Parathyroid adenoma (tissue), 2 donors: ENCODE measurements around the gene GAPDH.
"Not testable (repeated sequence)": the region's sequence is repeated elsewhere in the genome, so short reads cannot be mapped to it uniquely, and the experiment has no call there.

Experiments used
- H2AFZ ChIP-seq: fragments of 300-600 bp; sonication (generic); one replicate; pipeline ENCODE4 v1.7.0; 2017; ENCODE audit warnings: antibody characterized with exemption, mild to moderate bottlenecking
- H3K27ac ChIP-seq: fragments of 300-600 bp; sonication (generic); one replicate; pipeline ENCODE4 v1.7.0; 2017
- H3K27me3 ChIP-seq: fragments of 300-600 bp; sonication (generic); one replicate; pipeline ENCODE4 v1.7.0; 2017; ENCODE audit warnings: low read length; ENCODE audit not compliant: control insufficient read depth, insufficient read depth
- H3K36me3 ChIP-seq: fragments of 300-600 bp; sonication (generic); one replicate; pipeline ENCODE4 v1.7.0; 2017; ENCODE audit warnings: low read length; ENCODE audit not compliant: control insufficient read depth, insufficient read depth
- H3K4me1 ChIP-seq: fragments of 300-600 bp; sonication (generic); one replicate; pipeline ENCODE4 v1.7.0; 2017; ENCODE audit warnings: control low read depth
- H3K4me2 ChIP-seq: fragments of 300-600 bp; sonication (generic); one replicate; pipeline ENCODE4 v1.7.0; 2017; ENCODE audit warnings: low read length
- H3K4me3 ChIP-seq: fragments of 300-600 bp; sonication (generic); one replicate; pipeline ENCODE4 v1.7.0; 2017; ENCODE audit warnings: low read depth, low read length
- H3K79me2 ChIP-seq: fragments of 300-600 bp; sonication (generic); one replicate; pipeline ENCODE4 v1.7.0; 2017; ENCODE audit warnings: control low read depth
- H3K9ac ChIP-seq: fragments of 300-600 bp; sonication (generic); one replicate; pipeline ENCODE4 v1.7.0; 2017; ENCODE audit warnings: mild to moderate bottlenecking
- H3K9me3 ChIP-seq: fragments of 300-600 bp; sonication (generic); one replicate; pipeline ENCODE4 v1.7.0; 2017; ENCODE audit warnings: low read length; ENCODE audit not compliant: control insufficient read depth
- TF ChIP-seq, protein P1 (sequence below): fragments of 300-600 bp; sonication (generic); IDR thresholded peaks from one replicate; pipeline ENCODE4 v1.7.0; 2017; ENCODE audit warnings: antibody characterized with exemption, mild to moderate bottlenecking
- donor health status: primary hyperparathyroidism.

GAPDH gene

DNA sequence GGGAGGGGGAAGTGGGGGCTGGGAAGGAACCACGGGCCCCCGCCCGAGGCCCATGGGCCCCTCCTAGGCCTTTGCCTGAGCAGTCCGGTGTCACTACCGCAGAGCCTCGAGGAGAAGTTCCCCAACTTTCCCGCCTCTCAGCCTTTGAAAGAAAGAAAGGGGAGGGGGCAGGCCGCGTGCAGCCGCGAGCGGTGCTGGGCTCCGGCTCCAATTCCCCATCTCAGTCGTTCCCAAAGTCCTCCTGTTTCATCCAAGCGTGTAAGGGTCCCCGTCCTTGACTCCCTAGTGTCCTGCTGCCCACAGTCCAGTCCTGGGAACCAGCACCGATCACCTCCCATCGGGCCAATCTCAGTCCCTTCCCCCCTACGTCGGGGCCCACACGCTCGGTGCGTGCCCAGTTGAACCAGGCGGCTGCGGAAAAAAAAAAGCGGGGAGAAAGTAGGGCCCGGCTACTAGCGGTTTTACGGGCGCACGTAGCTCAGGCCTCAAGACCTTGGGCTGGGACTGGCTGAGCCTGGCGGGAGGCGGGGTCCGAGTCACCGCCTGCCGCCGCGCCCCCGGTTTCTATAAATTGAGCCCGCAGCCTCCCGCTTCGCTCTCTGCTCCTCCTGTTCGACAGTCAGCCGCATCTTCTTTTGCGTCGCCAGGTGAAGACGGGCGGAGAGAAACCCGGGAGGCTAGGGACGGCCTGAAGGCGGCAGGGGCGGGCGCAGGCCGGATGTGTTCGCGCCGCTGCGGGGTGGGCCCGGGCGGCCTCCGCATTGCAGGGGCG is at the start of gene GAPDH:
Gene GAPDH, plus strand, starts transcription at position 595 of the 772 bp plus-strand sequence. CDS start 316 bp downstream, outside the sequence.
- TF ChIP-seq, protein P1, sequence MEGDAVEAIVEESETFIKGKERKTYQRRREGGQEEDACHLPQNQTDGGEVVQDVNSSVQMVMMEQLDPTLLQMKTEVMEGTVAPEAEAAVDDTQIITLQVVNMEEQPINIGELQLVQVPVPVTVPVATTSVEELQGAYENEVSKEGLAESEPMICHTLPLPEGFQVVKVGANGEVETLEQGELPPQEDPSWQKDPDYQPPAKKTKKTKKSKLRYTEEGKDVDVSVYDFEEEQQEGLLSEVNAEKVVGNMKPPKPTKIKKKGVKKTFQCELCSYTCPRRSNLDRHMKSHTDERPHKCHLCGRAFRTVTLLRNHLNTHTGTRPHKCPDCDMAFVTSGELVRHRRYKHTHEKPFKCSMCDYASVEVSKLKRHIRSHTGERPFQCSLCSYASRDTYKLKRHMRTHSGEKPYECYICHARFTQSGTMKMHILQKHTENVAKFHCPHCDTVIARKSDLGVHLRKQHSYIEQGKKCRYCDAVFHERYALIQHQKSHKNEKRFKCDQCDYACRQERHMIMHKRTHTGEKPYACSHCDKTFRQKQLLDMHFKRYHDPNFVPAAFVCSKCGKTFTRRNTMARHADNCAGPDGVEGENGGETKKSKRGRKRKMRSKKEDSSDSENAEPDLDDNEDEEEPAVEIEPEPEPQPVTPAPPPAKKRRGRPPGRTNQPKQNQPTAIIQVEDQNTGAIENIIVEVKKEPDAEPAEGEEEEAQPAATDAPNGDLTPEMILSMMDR, result peak; percentile 19
- H3K36me3 ChIP-seq, result no peaks in the 10 kb centered on the region

DNA sequence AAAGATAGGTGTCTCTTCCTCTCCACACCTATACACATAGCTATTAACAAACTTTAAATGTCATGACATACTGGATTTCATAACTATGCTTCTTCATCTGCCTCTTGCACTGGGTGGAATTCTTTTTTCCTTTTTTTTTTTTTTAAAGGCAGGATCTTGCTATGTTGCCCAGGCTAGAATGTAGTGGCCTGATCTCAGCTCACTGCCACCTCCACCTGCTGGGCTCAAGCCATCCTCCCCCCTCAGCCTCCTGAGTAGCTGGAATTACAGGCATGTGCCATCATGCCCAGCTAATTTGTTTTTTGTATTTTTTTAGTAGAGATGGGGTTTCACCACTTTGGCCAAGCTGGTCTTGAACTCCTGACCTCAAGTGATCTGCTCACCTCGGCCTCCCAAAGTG is 46.1 kb upstream of the GAPDH start:
- no peaks in the 10 kb centered on the region for H3K79me2 ChIP-seq
- no peak overlapping the region for H2AFZ ChIP-seq
- no peak overlapping the region for H3K4me2 ChIP-seq
- no peaks in the 10 kb centered on the region for H3K27me3 ChIP-seq
- H3K4me3 ChIP-seq, result no peak overlapping the region
- TF ChIP-seq, protein P1, result no peak
- H3K36me3 ChIP-seq, result no peaks in the 10 kb centered on the region
- H3K9me3 ChIP-seq, result no peaks in the 10 kb centered on the region
- no peaks in the 10 kb centered on the region for H3K4me1 ChIP-seq
- no peak overlapping the region for H3K9ac ChIP-seq
- no peak overlapping the region for H3K27ac ChIP-seq

More for the DNA sequence above, at the start of gene GAPDH:
- H3K27me3 ChIP-seq, result no peaks in the 10 kb centered on the region
- H3K4me2 ChIP-seq, result peak within 1 kb of the TSS; percentile 99
- peak within 1 kb of the TSS; percentile 96 for H3K4me3 ChIP-seq
- H3K9me3 ChIP-seq, result no peaks in the 10 kb centered on the region
- peaks cover 7% of the 10 kb centered on the region for H3K79me2 ChIP-seq
- H2AFZ ChIP-seq, result peak within 1 kb of the TSS; percentile 78
- peaks cover 20% of the 10 kb centered on the region for H3K4me1 ChIP-seq
- peak within 1 kb of the TSS; percentile 59 for H3K9ac ChIP-seq
- H3K27ac ChIP-seq, result peak within 1 kb of the TSS; percentile 93

DNA sequence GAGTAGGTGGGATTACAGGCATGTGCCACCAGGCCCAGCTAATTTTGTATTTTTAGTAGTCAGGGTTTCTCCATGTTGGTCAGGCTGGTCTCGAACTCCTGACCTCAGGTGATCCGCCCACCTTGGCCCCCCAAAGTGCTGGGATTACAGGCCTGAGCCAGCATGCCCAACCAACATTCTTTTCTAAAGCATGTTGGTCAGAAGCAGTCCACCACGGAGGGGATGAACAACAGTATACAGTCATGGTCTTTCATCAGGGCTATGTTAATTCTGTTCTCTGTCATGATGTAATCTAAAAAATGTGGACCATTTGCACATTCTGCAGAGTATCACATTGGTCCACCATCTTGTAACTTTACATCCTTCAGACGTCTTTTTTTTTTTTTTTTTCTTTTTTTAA is 44.9 kb upstream of the GAPDH start:
- Histone ChIP-seq H3K4me3 (no peak overlapping the region), H3K4me1 (peaks cover 4% of the 10 kb centered on the region), H2AFZ (no peak overlapping the region), H3K79me2 (peaks cover under 1% of the 10 kb centered on the region), H3K9ac (no peak overlapping the region), H3K4me2 (no peak overlapping the region), H3K36me3 (no peaks in the 10 kb centered on the region), H3K27ac (no peak overlapping the region), H3K9me3 (no peaks in the 10 kb centered on the region), H3K27me3 (no peaks in the 10 kb centered on the region)
- TF ChIP-seq, protein P1, result no peak

DNA sequence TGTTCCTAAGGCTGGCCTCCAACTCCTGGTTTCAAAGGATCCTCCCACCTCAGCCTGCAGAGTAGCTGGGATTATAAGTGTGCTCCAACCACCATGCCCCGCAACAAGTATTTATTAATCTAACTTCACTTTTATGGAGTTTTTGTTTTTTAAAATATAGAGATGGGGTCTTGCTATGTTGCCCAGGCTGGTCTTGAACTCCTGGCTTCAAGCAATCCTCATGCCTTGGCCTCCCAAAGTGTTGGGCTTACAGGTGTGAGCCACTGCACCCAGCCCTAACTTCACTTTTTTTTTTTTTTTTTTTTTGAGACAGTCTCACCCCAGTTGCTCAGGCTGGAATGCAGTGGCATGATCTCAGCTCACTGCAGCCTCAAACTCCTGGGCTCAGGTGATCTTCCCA is 43.6 kb upstream of the GAPDH start:
- H3K9ac ChIP-seq, H3K27me3 ChIP-seq, H3K27ac ChIP-seq, H3K4me2 ChIP-seq, H3K36me3 ChIP-seq, H2AFZ ChIP-seq, H3K9me3 ChIP-seq, H3K4me3 ChIP-seq: not testable (repeated sequence)
- Histone ChIP-seq H3K4me1 (peaks cover 11% of the 10 kb centered on the region), H3K79me2 (peaks cover 11% of the 10 kb centered on the region)

DNA sequence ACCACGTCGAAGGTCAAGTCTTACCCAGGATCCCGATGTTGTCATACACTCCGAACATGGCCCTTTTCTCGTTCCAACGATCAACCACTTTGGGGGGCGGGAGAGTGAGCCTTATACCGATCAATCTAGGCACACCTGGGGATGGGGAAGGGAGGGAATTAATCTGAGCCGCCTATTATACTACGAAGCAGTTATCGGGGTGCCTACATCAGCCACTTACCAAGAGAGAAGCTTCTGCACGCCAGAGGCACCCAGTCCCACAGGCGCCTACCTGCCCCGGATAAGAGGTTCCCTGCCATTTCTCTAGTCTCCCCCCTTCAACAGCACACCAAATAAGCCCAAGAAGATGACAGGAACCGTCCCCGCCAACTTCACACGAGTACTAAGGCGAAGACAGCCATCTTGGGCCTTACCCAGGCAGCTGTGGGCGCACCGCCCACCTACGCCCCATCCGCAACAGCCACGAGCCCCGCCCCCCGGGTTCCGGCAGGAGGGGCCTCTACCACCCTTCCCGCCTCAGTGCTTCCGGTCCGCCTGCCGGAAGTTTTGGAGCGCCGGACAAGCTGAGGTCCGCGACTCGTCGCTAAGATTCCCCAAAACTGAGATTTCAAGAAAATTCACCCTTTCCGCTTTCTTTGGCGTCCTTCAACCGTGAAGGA is 41.4 kb upstream of the GAPDH start, which contains the start of gene MRPL51:
Gene MRPL51, minus strand, starts transcription at position 425 of the 659 bp plus-strand sequence. Its CDS starts 126 bp downstream, at position 299.
- Histone ChIP-seq H3K4me3 (peak within 1 kb of the TSS; percentile 94), H3K27me3 (no peaks in the 10 kb centered on the region), H3K9ac (peak within 1 kb of the TSS; percentile 33), H3K9me3 (no peaks in the 10 kb centered on the region), H3K27ac (peak within 1 kb of the TSS; percentile 95), H3K36me3 (no peaks in the 10 kb centered on the region), H3K4me1 (peaks cover 11% of the 10 kb centered on the region), H3K79me2 (peaks cover 24% of the 10 kb centered on the region), H2AFZ (peak within 1 kb of the TSS; percentile 99), H3K4me2 (peak within 1 kb of the TSS; percentile 94)
- TF ChIP-seq, protein P1, result no peak
